H9 (cell line): ENCODE data around the gene MOB3A. TPM values are rescaled to one million over a fixed set of nuclear protein-coding genes. Genes with fewer than 3 reads are reported as not detected.

Source experiments
- DNase-seq: peaks from one replicate; pipeline ENCODE4 v3.0.0-alpha.2; 2017
- H2AFZ ChIP-seq: one replicate; pipeline ENCODE4 v1.6.1; 2013; ENCODE audit warnings: mild to moderate bottlenecking, low read length, control low read depth, moderate library complexity
- H2AK5ac ChIP-seq: 2 replicates; pipeline ENCODE4 v1.6.1; 2013; ENCODE audit warnings: low read length, control low read depth, mixed read lengths; ENCODE audit not compliant: insufficient read length
- H2BK120ac ChIP-seq: one replicate; pipeline ENCODE4 v1.6.1; 2013; ENCODE audit warnings: low read depth, mild to moderate bottlenecking, low read length, control low read depth, inconsistent platforms; ENCODE audit not compliant: poor library complexity, severe bottlenecking
- H2BK12ac ChIP-seq: 2 replicates; pipeline ENCODE4 v1.6.1; 2013; ENCODE audit warnings: low read length, control low read depth, mixed read lengths, low read depth; ENCODE audit not compliant: insufficient read length
- H2BK15ac ChIP-seq: 2 replicates; pipeline ENCODE4 v1.6.1; 2013; ENCODE audit warnings: low read depth, low read length, control low read depth
- H2BK20ac ChIP-seq: one replicate; pipeline ENCODE4 v1.6.1; 2013; ENCODE audit warnings: low read depth, mild to moderate bottlenecking, low read length, control low read depth, inconsistent platforms; ENCODE audit not compliant: poor library complexity, severe bottlenecking
- H2BK5ac ChIP-seq: 2 replicates; pipeline ENCODE4 v1.6.1; 2013; ENCODE audit warnings: low read length, control low read depth, mixed read lengths; ENCODE audit not compliant: insufficient read length
- H3K14ac ChIP-seq: 2 replicates; pipeline ENCODE4 v1.6.1; 2013; ENCODE audit warnings: low read length, control low read depth; ENCODE audit not compliant: insufficient read depth
- H3K18ac ChIP-seq: 2 replicates; pipeline ENCODE4 v1.6.1; 2013; ENCODE audit warnings: low read depth, mild to moderate bottlenecking, mixed read lengths, low read length, control low read depth; ENCODE audit not compliant: insufficient read length
- H3K23ac ChIP-seq: 2 replicates; pipeline ENCODE4 v1.6.1; 2013; ENCODE audit warnings: low read length, control low read depth, mixed read lengths, low read depth; ENCODE audit not compliant: insufficient read length
- H3K23me2 ChIP-seq: 2 replicates; pipeline ENCODE4 v1.6.1; 2013; ENCODE audit warnings: low read depth, mild to moderate bottlenecking, mixed read lengths, low read length, control low read depth; ENCODE audit not compliant: insufficient read length, poor library complexity, severe bottlenecking
- H3K27ac ChIP-seq: 2 replicates; pipeline ENCODE4 v1.5.1; 2013; ENCODE audit warnings: low read length, control low read depth, mixed read lengths, low read depth; ENCODE audit not compliant: insufficient read length
- H3K27me3 ChIP-seq: 2 replicates; pipeline ENCODE4 v1.6.1; 2013; ENCODE audit warnings: low read length, control low read depth, inconsistent platforms; ENCODE audit not compliant: insufficient read depth
- H3K4ac ChIP-seq: 2 replicates; pipeline ENCODE4 v1.6.1; 2013; ENCODE audit warnings: low read depth, mild to moderate bottlenecking, control low read depth, inconsistent platforms, low read length, moderate library complexity
- H3K4me1 ChIP-seq: 2 replicates; pipeline ENCODE4 v1.6.1; 2013; ENCODE audit warnings: low read length, control low read depth, inconsistent platforms; ENCODE audit not compliant: insufficient read depth
- H3K4me2 ChIP-seq: 2 replicates; pipeline ENCODE4 v1.6.1; 2013; ENCODE audit warnings: low read length, control low read depth, mixed read lengths; ENCODE audit not compliant: insufficient read length, insufficient read depth
- H3K56ac ChIP-seq: 2 replicates; pipeline ENCODE4 v1.6.1; 2013; ENCODE audit warnings: low read depth, mild to moderate bottlenecking, mixed read lengths, low read length, control low read depth; ENCODE audit not compliant: insufficient read length
- H3K79me1 ChIP-seq: 2 replicates; pipeline ENCODE4 v1.6.1; 2013; ENCODE audit warnings: low read depth, mild to moderate bottlenecking, moderate library complexity, low read length, control low read depth, inconsistent platforms; ENCODE audit not compliant: insufficient read depth, poor library complexity, severe bottlenecking
- H3K79me2 ChIP-seq: 2 replicates; pipeline ENCODE4 v1.6.1; 2013; ENCODE audit warnings: low read length, control low read depth, inconsistent platforms; ENCODE audit not compliant: insufficient read depth
- H3K9ac ChIP-seq: 2 replicates; pipeline ENCODE4 v1.6.1; 2013; ENCODE audit warnings: low read length, control low read depth, mixed read lengths; ENCODE audit not compliant: insufficient read length; ENCODE audit errors: extremely low read depth
- H3K9me3 ChIP-seq: one replicate; pipeline ENCODE4 v1.6.1; 2013; ENCODE audit warnings: low read depth, low read length, inconsistent platforms; ENCODE audit not compliant: control insufficient read depth
- H3T11ph ChIP-seq: one replicate; pipeline ENCODE4 v1.6.1; 2013; ENCODE audit warnings: mild to moderate bottlenecking, low read length, control low read depth, inconsistent platforms
- H4K20me1 ChIP-seq: one replicate; pipeline ENCODE4 v1.6.1; 2013; ENCODE audit not compliant: control insufficient read depth, insufficient read length, insufficient read depth
- H4K5ac ChIP-seq: 2 replicates; pipeline ENCODE4 v1.6.1; 2013; ENCODE audit warnings: low read depth, mild to moderate bottlenecking, mixed read lengths, low read length, control low read depth; ENCODE audit not compliant: insufficient read length
- H4K8ac ChIP-seq: replicated peaks from 2 replicates; pipeline ENCODE4 v1.6.1; 2013; ENCODE audit warnings: low read length, control low read depth, mixed read lengths, low read depth; ENCODE audit not compliant: insufficient read length
- H4K91ac ChIP-seq: 2 replicates; pipeline ENCODE4 v1.6.1; 2013; ENCODE audit warnings: low read depth, mild to moderate bottlenecking, moderate library complexity, mixed read lengths, low read length, control low read depth; ENCODE audit not compliant: insufficient read length
- H3K27ac Mint-ChIP-seq, 3 experiments: 2 replicates in 2 of 3; 3 replicates in 1 of 3; pipeline ENCODE4 v1.8.0; 2020 to 2021; ENCODE audit warnings: mixed read lengths in 3 of 3, mild to moderate bottlenecking in 1 of 3, moderate library complexity in 1 of 3
- H3K27me3 Mint-ChIP-seq: 2 replicates; pipeline ENCODE4 v1.8.0; 2021; ENCODE audit warnings: low read depth, mild to moderate bottlenecking, moderate library complexity, mixed read lengths
- H3K36me3 Mint-ChIP-seq, 3 experiments: 2 replicates in 2 of 3; 3 replicates in 1 of 3; pipeline ENCODE4 v1.8.0; 2020 to 2021; ENCODE audit warnings: low read depth in 3 of 3, mixed read lengths in 3 of 3; ENCODE audit not compliant: insufficient read depth in 1 of 3
- H3K4me1 Mint-ChIP-seq, 2 experiments: 2 replicates each; pipeline ENCODE4 v1.8.0; 2020; ENCODE audit warnings: mixed read lengths in 2 of 2
- H3K4me3 Mint-ChIP-seq, 2 experiments: 2 replicates in 1 of 2; 3 replicates in 1 of 2; pipeline ENCODE4 v1.8.0; 2020 to 2021; ENCODE audit warnings: mild to moderate bottlenecking in 2 of 2, mixed read lengths in 2 of 2, moderate library complexity in 1 of 2
- H3K9me3 Mint-ChIP-seq, 2 experiments: 2 replicates in 1 of 2; 3 replicates in 1 of 2; pipeline ENCODE4 v1.8.0; 2020; ENCODE audit warnings: mild to moderate bottlenecking in 2 of 2, mixed read lengths in 2 of 2, moderate library complexity in 1 of 2
- WGBS: extraction: QIAGEN DNeasy Blood & Tissue Kit; methylation state at CpG from one replicate; pipeline ENCODE4 v1.1.7; 2013; ENCODE audit warnings: missing lambda C conversion rate, low lambda C conversion rate, mixed read lengths; ENCODE audit not compliant: insufficient read length; ENCODE audit errors: extremely low coverage; 5-methylcytosine and 5-hydroxymethylcytosine counted together
- total RNA-seq: library from RNA; stranded (reverse); gene quantifications from 2 replicates; pipeline ENCODE4 v1.2.1, GENCODE V29; 2021
- TF ChIP-seq, protein P1 (sequence below): fragments of 200-600 bp; sonication (generic); conservative IDR thresholded peaks from 3 replicates; pipeline ENCODE4 v1.8.0; 2021; ENCODE audit warnings: antibody characterized with exemption, mild to moderate bottlenecking

Gene MOB3A
- total RNA-seq, 1 experiment from 2014 or later = 11.5 TPM

DNA sequence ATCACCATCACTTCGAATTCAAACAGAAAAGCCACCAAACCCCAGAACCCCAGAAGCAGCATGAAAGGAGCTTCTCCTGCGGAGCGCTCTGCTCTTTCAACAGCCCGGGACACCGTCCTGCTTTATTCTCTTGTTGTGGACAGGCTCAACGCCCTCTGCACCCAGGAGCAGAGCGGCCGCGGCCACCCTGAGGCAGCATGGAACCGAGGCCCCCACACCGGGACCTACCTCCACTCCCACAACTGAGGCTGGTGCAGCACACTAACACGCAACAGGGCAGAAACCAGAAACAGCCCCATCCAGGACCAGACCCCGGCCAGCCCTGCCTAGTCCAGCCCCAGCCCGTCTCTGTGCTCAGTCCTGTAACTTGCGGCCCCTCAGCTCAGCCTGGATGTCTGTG, 48.1 kb upstream of the MOB3A start:
- no peak overlapping the region for H3K56ac ChIP-seq
- H4K91ac ChIP-seq = no peak overlapping the region
- H3K9me3 ChIP-seq = no peaks in the 10 kb centered on the region
- no peak overlapping the region for H2BK20ac ChIP-seq
- H3K9me3 Mint-ChIP-seq = no peaks in the 10 kb centered on the region
- no peaks in the 10 kb centered on the region for H3K23me2 ChIP-seq
- no peak overlapping the region for H3K23ac ChIP-seq
- H3K9ac ChIP-seq = no peak overlapping the region
- no peak overlapping the region for H3K18ac ChIP-seq
- H2AK5ac ChIP-seq = no peak overlapping the region
- H3K79me1 ChIP-seq = peaks cover 7% of the 10 kb centered on the region
- no peak overlapping the region for H2BK5ac ChIP-seq
- peaks cover 12 to 16% of the 10 kb centered on the region in 2 experiments for H3K4me1 Mint-ChIP-seq
- peaks cover 9 to 31% (median 26%) of the 10 kb centered on the region in 3 experiments; a peak in 6 of 7 replicates for H3K36me3 Mint-ChIP-seq
- H2BK120ac ChIP-seq = no peak overlapping the region
- H4K8ac ChIP-seq = no peak overlapping the region
- no peak overlapping the region for H2BK12ac ChIP-seq
- H3K4me2 ChIP-seq = no peak overlapping the region
- no peak for DNase-seq
- no peak overlapping the region for H4K5ac ChIP-seq
- H3K27me3 ChIP-seq = no peaks in the 10 kb centered on the region
- no peak overlapping the region for H3K4ac ChIP-seq
- H3K4me3 Mint-ChIP-seq = no peak overlapping the region
- H3K27ac ChIP-seq = no peak overlapping the region
- H4K20me1 ChIP-seq = peaks cover 2% of the 10 kb centered on the region
- no peak overlapping the region for H2BK15ac ChIP-seq
- no peaks in the 10 kb centered on the region for H3K4me1 ChIP-seq
- TF ChIP-seq, protein P1, sequence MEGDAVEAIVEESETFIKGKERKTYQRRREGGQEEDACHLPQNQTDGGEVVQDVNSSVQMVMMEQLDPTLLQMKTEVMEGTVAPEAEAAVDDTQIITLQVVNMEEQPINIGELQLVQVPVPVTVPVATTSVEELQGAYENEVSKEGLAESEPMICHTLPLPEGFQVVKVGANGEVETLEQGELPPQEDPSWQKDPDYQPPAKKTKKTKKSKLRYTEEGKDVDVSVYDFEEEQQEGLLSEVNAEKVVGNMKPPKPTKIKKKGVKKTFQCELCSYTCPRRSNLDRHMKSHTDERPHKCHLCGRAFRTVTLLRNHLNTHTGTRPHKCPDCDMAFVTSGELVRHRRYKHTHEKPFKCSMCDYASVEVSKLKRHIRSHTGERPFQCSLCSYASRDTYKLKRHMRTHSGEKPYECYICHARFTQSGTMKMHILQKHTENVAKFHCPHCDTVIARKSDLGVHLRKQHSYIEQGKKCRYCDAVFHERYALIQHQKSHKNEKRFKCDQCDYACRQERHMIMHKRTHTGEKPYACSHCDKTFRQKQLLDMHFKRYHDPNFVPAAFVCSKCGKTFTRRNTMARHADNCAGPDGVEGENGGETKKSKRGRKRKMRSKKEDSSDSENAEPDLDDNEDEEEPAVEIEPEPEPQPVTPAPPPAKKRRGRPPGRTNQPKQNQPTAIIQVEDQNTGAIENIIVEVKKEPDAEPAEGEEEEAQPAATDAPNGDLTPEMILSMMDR = no peak
- H3K27me3 Mint-ChIP-seq = no peaks in the 10 kb centered on the region
- H3K27ac Mint-ChIP-seq = peak overlapping the region in 2 of 3 experiments; percentile 70 to 87; a peak in 2 of 7 replicates
- no peak overlapping the region; the same call in 1 of the 2 replicates for H3K14ac ChIP-seq
- H3T11ph ChIP-seq = no peak overlapping the region
- no CpG with 5 or more reads among the region's 15 CpGs for WGBS
- peaks cover 62% of the 10 kb centered on the region; the same call in 1 of the 2 replicates for H3K79me2 ChIP-seq
- H2AFZ ChIP-seq = no peak overlapping the region
